ENCODE results near the gene SLC25A19. TPM values are rescaled to one million over a fixed set of nuclear protein-coding genes. Genes with fewer than 3 reads are reported as not detected.
"Not testable (repeated sequence)": the region's sequence is repeated elsewhere in the genome, so short reads cannot be mapped to it uniquely, and the experiment has no call there.

The SLC25A19 gene
- total RNA-seq, 1 experiment from 2014 or later, result 39.8 TPM

- no peak for DNase-seq (ENCODE audit: low spot score)
Measured at GRCh38 chr17:75301502-75302206, 12.4 kb upstream of the SLC25A19 start.

DNA sequence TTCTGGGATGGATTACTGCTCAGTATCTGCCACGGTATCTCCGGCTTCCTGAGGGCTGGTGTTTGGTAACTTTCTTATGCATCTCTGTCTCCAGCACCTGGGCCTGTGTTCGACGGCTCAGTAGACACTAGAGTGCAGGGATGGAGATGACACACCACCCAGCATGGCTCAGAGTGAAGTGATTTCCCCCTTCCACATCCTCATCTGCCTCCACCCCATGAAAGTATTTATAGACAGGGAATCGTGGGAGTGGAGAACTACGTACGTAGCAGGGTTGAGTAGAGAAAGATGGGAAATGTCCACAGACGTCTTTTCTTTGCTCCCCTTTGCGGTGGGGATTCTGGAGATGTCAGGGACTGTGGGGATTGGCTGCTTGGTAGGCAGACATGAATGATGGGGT is 11.8 kb upstream of the SLC25A19 start:
- no peak for DNase-seq (ENCODE audit: low spot score)

GRCh38 chr17:75300280-75300679 is 11.0 kb upstream of the SLC25A19 start:
- no peak for DNase-seq (ENCODE audit: low spot score)

DNA sequence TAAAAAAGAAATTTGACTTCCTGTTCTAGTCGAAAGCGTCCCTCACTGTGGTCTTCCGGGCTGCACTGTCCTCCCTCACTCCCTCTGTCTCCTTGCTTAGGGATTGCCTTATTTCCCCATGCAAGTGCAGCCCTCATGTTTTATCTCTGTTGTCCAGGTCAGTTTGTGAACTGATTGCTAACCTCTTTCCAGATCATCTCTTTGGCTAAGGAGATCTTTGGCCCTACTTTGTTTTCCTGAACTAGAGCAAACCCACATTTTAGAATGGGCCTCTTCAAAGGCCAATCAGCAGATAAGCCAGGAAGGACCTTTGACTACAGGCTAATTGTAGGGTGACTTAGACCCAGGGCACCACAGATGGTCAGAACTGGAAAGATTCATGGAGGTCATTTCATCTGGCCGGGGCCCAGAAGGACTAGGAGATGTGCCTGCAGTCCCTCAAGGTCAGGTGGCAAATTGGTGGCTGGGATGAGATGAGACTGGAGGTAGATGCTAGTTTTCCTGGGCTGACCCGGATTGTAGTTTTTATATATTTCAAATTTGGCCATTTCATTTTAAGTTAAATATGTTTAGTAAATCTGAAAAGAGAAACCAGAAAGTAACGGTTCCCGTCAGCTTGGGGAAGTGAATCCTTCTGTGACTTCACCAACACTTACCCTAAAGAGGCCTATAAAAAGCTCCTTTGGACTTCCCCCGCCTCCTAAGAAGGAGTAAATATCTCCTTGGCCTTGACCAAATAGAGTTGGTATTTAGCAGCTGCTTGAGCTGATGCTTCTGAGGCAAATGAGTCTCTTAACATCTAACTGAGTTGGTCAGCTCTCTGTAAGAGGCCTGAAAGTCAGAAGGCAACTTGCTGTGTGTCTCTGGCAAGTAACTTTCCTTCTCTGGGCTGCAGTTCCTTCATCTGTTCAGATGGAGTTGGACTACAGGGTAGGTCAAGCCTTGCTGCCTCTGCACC is 6.2 kb upstream of the SLC25A19 start:
- no peak for DNase-seq (ENCODE audit: low spot score)

DNA sequence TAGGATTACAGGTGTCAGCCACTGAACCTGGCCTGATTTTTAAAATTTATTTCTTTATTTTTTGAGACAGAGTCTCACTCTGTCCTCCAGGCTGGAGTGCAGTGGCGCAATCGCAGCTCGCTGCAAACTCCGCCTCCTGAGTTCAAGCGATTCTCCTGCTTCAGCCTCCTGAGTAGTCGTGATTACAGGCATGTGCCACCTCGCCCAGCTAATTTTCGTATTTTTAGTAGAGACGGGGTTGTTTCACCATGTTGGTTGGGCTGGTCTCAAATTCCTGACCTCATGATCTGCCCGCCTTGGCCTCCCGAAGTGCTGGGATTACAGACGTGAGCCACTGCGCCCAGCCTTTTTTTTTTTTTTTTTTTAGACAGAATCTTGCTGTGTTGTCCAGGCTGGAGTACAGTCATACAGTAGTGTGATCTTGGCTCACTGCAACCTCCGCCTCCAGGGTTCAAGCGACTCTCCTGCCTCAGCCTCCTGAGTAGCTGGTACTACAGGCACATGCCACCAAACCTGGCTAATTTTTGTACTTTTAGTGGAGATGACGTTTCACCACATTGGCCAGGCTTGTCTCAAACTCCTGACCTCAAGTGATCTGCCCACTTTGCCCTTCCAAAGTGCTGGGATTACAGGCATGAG is 3.7 kb upstream of the SLC25A19 start:
- not testable (repeated sequence) for DNase-seq (ENCODE audit: low spot score)

- DNase-seq (ENCODE audit: low spot score), result peak; percentile 73
Measured at GRCh38 chr17:75289832-75290337, 652 bp upstream of the SLC25A19 start.

DNA sequence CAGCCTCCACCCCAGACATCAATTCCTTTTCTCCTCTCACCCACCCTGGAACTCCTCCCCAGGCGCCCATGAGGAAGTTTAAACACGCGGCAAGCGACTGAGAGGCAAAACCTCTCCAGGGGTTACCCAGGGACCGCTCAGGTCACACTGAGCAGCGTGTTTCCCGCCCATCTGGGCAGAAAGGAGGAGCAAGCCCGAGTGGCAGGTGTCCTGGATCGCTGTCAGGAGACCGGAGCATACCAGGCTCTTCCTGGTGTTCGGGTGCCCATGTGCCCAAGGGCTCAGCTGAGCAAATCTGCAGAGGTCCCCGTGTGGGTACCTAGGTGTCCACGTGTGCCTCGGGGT is 491 bp downstream of the SLC25A19 start:
- DNase-seq (ENCODE audit: low spot score), result peak; percentile 70

DNA sequence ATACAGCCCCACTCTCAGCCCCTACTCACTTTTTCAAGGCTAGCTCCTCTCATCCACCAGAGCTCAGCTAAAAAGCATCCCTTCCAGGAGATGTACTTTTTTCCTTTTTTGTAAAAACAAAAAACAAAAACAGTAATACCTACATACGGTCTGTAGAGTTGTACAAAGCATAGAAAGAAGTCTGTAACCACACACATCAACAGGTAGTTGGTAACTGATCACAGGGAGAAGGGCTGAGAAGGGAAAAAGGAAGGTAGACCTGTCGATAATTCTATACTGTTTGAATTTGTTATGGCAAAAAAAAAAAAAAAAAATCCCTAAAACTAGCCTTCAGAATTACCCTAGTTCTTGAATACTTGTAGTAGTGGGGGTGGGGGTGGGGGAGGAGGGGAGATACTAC is 874 bp downstream of the SLC25A19 start:
- DNase-seq (ENCODE audit: low spot score), result no peak

DNA sequence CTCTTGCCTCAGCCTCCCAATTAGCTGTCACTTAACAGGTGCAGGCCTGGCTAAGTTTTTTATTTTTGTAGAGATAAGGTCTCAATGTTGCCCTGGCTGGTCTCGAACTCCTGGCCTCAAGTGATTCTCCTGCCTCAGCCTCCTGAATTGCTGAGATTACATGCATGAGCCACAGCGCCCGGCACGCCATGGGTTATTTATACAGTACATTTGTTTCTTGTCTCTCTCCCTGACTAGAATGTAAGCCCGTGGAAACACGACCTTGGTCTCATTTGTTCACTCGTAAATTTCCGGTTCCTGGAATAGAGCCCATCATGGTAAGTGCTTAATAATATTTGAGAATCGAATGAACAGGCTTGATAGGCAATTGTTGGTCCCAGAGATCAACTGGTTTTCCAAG is 2.0 kb downstream of the SLC25A19 start:
- no peak for DNase-seq (ENCODE audit: low spot score)

DNA sequence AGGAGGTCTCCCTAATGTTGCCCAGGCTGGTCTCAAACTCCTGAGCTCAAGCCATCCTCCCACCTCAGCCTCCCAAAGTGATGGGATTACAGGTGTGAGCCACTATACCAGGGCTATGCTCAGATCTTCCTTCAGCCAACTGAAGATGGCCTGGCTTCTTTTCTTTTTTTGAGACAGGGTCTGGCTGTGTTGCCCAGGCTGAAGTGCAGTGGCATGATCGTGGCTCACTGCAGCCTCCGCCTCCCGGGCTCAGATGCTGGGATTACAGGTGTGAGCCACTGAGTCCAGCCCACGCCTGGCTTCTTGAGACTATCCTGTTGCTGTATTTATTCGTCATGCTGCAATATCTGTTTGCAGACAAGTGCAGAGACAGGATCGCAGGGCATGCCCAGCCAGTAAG is 4.1 kb downstream of the SLC25A19 start:
- no peak for DNase-seq (ENCODE audit: low spot score)

DNA sequence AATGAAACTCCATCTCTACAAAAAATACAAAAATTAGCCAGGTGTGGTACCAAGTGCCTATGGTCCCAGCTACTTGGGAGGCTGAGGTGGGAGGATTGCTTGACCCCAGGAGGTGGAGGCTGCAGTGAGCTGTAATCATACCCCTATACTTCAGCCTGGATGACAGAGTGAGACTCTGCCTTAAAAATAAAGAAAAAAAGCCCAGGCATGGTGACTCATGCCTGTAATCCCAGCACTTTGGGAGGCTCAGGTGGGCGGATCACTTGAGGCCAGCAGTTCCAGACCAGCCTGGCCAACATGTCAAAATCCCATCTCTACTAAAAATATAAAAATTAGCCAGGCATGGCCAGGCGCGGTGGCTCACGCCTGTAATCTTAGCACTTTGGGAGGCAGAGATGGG is 9.0 kb downstream of the SLC25A19 start:
- DNase-seq (ENCODE audit: low spot score), result not testable (repeated sequence)

DNA sequence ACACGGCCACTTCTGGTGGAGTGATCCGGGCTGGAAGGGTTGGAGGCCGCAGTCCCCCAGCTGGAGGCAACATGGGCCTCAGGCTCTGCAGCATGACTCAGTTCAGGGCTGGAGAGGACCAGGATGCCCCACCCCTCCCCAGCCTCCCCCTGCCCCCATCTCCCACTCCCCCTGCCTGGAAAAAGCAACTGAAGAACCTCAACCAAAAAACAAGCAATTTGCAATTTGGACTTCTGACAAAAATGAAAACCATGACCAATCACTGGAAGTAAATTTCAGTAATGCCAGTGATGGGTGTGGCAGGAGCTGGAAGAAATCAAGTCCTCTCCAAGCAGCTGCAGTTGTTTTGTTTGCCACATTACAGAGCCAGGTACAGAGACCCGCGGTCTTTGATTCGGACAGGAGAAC is 11.6 kb downstream of the SLC25A19 start:
- DNase-seq (ENCODE audit: low spot score), result no peak

- no peak for DNase-seq (ENCODE audit: low spot score)
Measured at GRCh38 chr17:75273977-75274708, 15.1 kb downstream of the SLC25A19 start.

GRCh38 chr17:75272848-75273184 is 16.4 kb downstream of the SLC25A19 start:
- DNase-seq (ENCODE audit: low spot score), result peak; percentile 12

DNA sequence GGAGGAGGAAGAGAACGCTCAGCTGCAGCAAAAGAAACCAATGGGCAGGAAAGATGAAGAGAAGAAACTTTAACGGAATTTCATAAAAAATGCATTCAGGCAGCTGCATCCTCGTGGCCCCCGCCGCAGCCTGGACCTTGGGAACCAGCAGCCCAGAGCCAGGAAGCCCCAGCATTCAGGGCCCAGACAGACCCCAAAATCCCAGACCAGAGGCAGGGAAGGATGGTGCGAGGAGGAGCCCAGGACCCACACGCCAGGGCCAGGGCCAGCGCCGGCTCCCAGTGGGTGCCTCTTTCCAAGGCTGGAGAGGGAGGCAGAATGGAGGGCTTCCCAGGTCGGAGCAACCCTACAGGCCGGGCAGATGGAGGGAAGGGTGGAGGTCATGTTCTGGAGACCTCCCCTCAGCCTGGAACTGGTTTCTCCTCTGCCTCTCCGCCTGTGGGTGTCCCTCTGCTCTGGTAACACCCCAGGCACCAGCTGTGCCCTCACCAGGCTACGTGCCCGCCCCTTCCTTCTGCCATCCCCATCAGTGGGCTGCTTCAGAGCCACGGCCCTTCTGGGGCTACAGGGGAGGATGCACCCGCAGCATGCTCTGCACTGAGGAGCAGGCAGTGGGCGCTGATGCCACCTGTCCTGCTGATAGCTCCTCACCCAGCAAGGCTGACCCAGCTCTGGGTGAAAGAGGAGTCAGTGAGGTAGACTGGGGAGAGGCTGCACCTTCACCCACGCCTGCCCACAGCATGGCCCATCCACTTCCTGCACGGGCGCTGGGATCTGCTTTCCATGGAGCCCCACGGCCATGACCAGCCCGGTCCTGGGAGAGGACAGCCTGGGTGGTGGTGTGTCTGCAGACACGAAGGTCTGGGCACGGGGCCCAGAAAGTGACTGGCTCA is 17.0 kb downstream of the SLC25A19 start:
- peak; percentile 40 for DNase-seq (ENCODE audit: low spot score)

- DNase-seq (ENCODE audit: low spot score), result peak; percentile 81
Measured at GRCh38 chr17:75271233-75271954, 17.8 kb downstream of the SLC25A19 start.

GRCh38 chr17:75270966-75271232 is 18.3 kb downstream of the SLC25A19 start, which contains the start of gene MIF4GD:
MIF4GD (minus strand) TSS chr17:75271231; CDS start chr17:75270195, 1,036 bp downstream.
- no peak for DNase-seq (ENCODE audit: low spot score)

- DNase-seq (ENCODE audit: low spot score), result peak; percentile 82
Measured at GRCh38 chr17:75270218-75270965, 18.8 kb downstream of the SLC25A19 start.

DNA sequence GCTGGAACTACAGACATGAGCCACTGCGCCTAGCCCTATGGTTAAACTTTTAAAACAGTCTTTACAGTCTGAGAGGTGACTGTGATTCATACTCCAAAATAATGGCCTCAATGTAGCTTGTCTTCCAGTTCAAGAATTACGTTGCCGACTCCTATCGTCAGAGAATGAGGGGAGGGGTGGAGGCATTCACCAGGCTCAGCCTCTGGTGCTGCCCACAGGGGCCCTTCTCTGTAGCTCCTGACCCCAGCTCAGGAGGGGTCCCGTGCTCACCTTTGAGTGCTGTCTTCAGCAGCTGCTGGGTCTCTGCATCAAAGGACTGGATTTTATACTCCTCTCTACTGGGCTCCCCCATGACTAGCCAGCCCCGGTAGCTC is 19.4 kb downstream of the SLC25A19 start:
- no peak for DNase-seq (ENCODE audit: low spot score)
